HEK293T (cell line): ENCODE data around the gene TIMP2.

Experiments used
- CTCF ChIA-PET: fragments of 350-600 bp; formaldehyde crosslinking; extraction: SDS; loops from one replicate; lab custom pipeline; 2021; ENCODE audit warnings: antibody characterized with exemption, inconsistent platforms; lab: Yijun Ruan, JAX
- POLR2A ChIA-PET: fragments of 350-600 bp; formaldehyde crosslinking; extraction: SDS; loops from one replicate; lab custom pipeline; 2020; ENCODE audit warnings: antibody characterized with exemption, inconsistent platforms; lab: Yijun Ruan, JAX
- DNase-seq: peaks from one replicate; pipeline ENCODE4 v3.0.0; 2012; ENCODE audit warnings: mixed read lengths; ENCODE audit errors: extremely low spot score
- ARNT ChIP-seq: fragments of 450-650 bp; IDR thresholded peaks from 2 replicates; pipeline ENCODE4 v1.6.1; 2017; ENCODE audit warnings: mild to moderate bottlenecking
- BHLHE40 ChIP-seq: fragments of 450-650 bp; IDR thresholded peaks from 2 replicates; pipeline ENCODE4 v1.6.1; 2016; ENCODE audit warnings: mild to moderate bottlenecking, moderate library complexity, borderline replicate concordance
- CTBP1 ChIP-seq: fragments of 450-650 bp; IDR thresholded peaks from 2 replicates; pipeline ENCODE4 v1.6.1; 2016; ENCODE audit warnings: borderline replicate concordance
- ELF4 ChIP-seq: fragments of 450-650 bp; IDR thresholded peaks from 2 replicates; pipeline ENCODE4 v1.6.1; 2017; ENCODE audit warnings: antibody characterized with exemption
- FOXA1 ChIP-seq: fragments of 450-650 bp; IDR thresholded peaks from 2 replicates; pipeline ENCODE4 v1.6.1; 2016; ENCODE audit warnings: mild to moderate bottlenecking
- FOXK2 ChIP-seq: fragments of 450-650 bp; IDR thresholded peaks from 2 replicates; pipeline ENCODE4 v1.6.1; 2016; ENCODE audit warnings: mild to moderate bottlenecking
- FOXM1 ChIP-seq: fragments of 450-650 bp; IDR thresholded peaks from 2 replicates; pipeline ENCODE4 v1.6.1; 2017; ENCODE audit warnings: mild to moderate bottlenecking, borderline replicate concordance
- HDGF ChIP-seq: fragments of 450-650 bp; IDR thresholded peaks from 2 replicates; pipeline ENCODE4 v1.6.1; 2017; ENCODE audit warnings: antibody characterized with exemption, borderline replicate concordance
- L3MBTL2 ChIP-seq: fragments of 450-650 bp; conservative IDR thresholded peaks from 2 replicates; pipeline ENCODE4 v1.6.1; 2016; ENCODE audit warnings: mild to moderate bottlenecking
- LEF1 ChIP-seq: fragments of 450-650 bp; IDR thresholded peaks from 2 replicates; pipeline ENCODE4 v1.6.1; 2017; ENCODE audit warnings: mild to moderate bottlenecking, borderline replicate concordance
- NFRKB ChIP-seq: fragments of 450-650 bp; IDR thresholded peaks from 2 replicates; pipeline ENCODE4 v1.6.1; 2016; ENCODE audit warnings: mild to moderate bottlenecking, moderate library complexity
- SP1 ChIP-seq: fragments of 450-650 bp; IDR thresholded peaks from 2 replicates; pipeline ENCODE4 v1.6.1; 2017
- SUZ12 ChIP-seq: fragments of 450-650 bp; IDR thresholded peaks from 2 replicates; pipeline ENCODE4 v1.6.1; 2016; ENCODE audit warnings: mild to moderate bottlenecking
- TARDBP ChIP-seq: fragments of 450-650 bp; IDR thresholded peaks from 2 replicates; pipeline ENCODE4 v1.6.1; 2016
- ZNF384 ChIP-seq: fragments of 450-650 bp; IDR thresholded peaks from 2 replicates; pipeline ENCODE4 v1.6.1; 2016
- TF ChIP-seq, protein P1 (sequence below): fragments of 450-650 bp; IDR thresholded peaks from 2 replicates; pipeline ENCODE4 v1.6.1; 2016

Gene TIMP2

GRCh38 chr17:78925662-78926555 is 722 bp upstream of the TIMP2 start:
- ChIA-PET POLR2A (interaction anchor here (0.5 to 1.9 kb wide), 3 partner anchors 8 to 13 kb away, joined by 3 to 5 read pairs (median 4); no protein-coding TSS in a partner anchor), CTCF (no interaction called here)
- peak; percentile 41 for DNase-seq
- no peak for TF ChIP-seq FOXA1
- TF ChIP-seq ARNT: no peak
- TF ChIP-seq TARDBP: no peak

GRCh38 chr17:78924481-78925151 is 571 bp downstream of the TIMP2 start:
- TF ChIP-seq ELF4 (no peak), CTBP1 (no peak), HDGF (no peak), ARNT (no peak), FOXA1 (no peak), BHLHE40 (no peak), NFRKB (no peak), ZNF384 (no peak), FOXM1 (no peak), SP1 (no peak), SUZ12 (no peak), FOXK2 (no peak)
- TF ChIP-seq, protein P1, sequence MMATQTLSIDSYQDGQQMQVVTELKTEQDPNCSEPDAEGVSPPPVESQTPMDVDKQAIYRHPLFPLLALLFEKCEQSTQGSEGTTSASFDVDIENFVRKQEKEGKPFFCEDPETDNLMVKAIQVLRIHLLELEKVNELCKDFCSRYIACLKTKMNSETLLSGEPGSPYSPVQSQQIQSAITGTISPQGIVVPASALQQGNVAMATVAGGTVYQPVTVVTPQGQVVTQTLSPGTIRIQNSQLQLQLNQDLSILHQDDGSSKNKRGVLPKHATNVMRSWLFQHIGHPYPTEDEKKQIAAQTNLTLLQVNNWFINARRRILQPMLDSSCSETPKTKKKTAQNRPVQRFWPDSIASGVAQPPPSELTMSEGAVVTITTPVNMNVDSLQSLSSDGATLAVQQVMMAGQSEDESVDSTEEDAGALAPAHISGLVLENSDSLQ: no peak
- peak; percentile 46 for DNase-seq
- ChIA-PET POLR2A (interaction anchor here (1.9 kb wide), 1 partner anchor 10 kb away, joined by 5 read pairs; no protein-coding TSS in a partner anchor), CTCF (no interaction called here)

GRCh38 chr17:78923660-78924453 is 1.3 kb downstream of the TIMP2 start:
- DNase-seq: no peak
- CTCF ChIA-PET: interaction anchor here (1.1 kb wide), 1 partner anchor 71 kb away, joined by 4 read pairs; no protein-coding TSS in a partner anchor
- POLR2A ChIA-PET: interaction anchor here (1.0 kb wide), 1 partner anchor 16 kb away, joined by 4 read pairs; no protein-coding TSS in a partner anchor
- no peak for TF ChIP-seq CTBP1
- no peak for TF ChIP-seq L3MBTL2
- no peak for TF ChIP-seq TARDBP
- no peak for TF ChIP-seq HDGF
- no peak for TF ChIP-seq SUZ12
- TF ChIP-seq LEF1: no peak
- TF ChIP-seq, protein P1: no peak
- no peak for TF ChIP-seq FOXK2

DNA sequence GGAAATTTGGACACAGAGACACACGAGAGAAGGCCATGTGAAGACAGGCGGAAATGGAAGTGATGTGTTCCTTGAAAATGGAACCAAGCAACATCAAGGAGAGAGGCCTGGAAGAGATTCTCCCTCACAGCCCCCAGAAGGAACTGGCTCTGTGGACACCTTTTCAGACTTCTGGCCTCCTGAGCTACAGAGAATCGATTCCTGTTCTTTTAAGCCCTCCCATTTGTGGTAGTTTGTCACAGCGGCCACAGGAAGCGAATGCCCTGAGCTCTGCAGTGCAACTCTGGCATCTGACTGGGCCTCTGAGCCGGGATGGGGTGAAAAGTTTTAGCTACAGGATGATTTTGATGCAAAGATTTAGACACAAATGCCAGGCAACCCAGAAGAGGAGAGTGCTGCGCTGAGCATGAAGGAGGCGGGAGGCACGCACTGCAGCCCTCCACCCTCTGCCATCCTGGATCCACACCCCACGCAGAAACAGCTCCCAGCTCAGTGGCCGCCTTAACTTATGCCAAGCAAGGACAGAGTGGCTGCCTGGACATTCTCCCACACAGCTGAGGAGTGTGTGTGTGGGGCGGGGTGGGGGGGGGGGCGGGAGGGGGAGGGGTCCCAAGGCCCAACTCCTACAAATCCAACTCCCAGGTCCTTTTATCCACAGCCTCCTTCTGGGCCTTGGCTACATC is 2.2 kb downstream of the TIMP2 start:
- ChIA-PET CTCF (interaction anchor here (1.1 kb wide), 1 partner anchor 71 kb away, joined by 4 read pairs; no protein-coding TSS in a partner anchor), POLR2A (interaction anchor here (1.0 kb wide), 1 partner anchor 15 kb away, joined by 4 read pairs; no protein-coding TSS in a partner anchor)
- no peak for DNase-seq
- TF ChIP-seq ZNF384: no peak
- no peak for TF ChIP-seq ARNT
- TF ChIP-seq, protein P1: no peak
- TF ChIP-seq ELF4: no peak
- TF ChIP-seq L3MBTL2: no peak
- no peak for TF ChIP-seq FOXM1
- TF ChIP-seq CTBP1: no peak
- TF ChIP-seq LEF1: no peak
- TF ChIP-seq SP1: no peak

- TF ChIP-seq FOXM1 (no peak), FOXK2 (no peak), HDGF (no peak), ZNF384 (no peak), FOXA1 (no peak), LEF1 (no peak), SUZ12 (no peak), ARNT (no peak), NFRKB (no peak), BHLHE40 (no peak), TARDBP (no peak)
- TF ChIP-seq, protein P1: no peak
- ChIA-PET CTCF (interaction anchor here (0.6 to 0.7 kb wide), 2 partner anchors 49 to 55 kb away, joined by 3 read pairs; no protein-coding TSS in a partner anchor), POLR2A (no interaction called here)
- no peak for DNase-seq
Measured at GRCh38 chr17:78921437-78921971, 3.7 kb downstream of the TIMP2 start.
